ENCODE results near the gene MYL6. TPM values are rescaled to one million over a fixed set of nuclear protein-coding genes. Genes with fewer than 3 reads are reported as not detected.

The MYL6 gene
- total and polyA plus RNA-seq, 9 of the 15 experiments (the other 6 are each of a cell fraction or from before 2014, with no cell fraction given): 557 to 1,664 (median 958) TPM

DNA sequence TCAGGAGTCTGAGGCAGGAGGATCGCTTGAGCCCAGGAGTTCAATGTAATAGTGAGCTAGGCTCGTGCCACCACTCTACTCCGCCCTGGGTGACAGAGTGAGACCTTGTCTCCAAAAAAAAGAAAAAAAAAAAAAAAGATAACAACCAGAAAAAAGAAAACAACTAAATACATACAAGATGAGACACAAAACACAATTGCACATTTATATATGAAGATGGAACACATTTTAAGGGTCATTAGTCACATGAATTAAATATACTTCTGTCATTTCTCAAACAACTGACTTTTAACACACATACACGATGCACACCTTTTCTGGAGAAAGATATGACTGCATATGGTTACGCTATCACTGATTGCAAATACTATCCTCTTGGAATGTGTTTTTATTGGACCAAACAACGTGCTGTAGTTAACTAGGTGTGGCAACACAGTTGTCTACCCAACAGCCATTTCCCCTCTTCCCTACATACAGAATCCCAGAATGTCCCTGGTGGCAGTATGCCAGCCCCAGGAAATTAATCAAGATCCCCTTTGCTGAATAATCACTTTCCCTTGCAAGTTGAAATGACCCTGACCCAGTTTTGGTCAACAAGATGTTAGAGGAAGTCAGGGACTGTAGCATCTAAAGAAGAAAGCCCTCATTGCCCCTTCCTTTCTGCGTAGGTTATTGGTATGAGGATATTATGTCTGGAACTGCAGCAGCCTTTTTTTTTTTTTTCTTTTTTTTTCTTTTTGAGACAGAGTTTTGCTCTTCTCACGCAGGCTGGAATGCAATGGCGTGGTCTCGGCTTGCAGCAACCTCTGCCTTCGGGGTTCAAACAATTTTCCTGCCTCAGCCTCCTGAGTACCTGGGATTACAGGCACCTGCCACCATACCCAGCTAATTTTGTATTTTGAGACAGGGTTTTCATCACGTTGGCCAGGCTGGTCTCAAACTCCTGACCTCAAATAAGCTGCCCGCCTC lies 11.4 kb upstream of the MYL6 start (continued):
- TF ChIP-seq KDM1A (IDR thresholded peaks at IDR 0.05) (no peak), POLR2AphosphoS2 (IDR thresholded peaks at IDR 0.05; ENCODE audit: low read length) (peak; percentile 58), ETV6 (IDR thresholded peaks at IDR 0.05; ENCODE audit: borderline replicate concordance in 1 of 2, low read depth in 2 of 2, low read length in 1 of 2) (no peak), ETV6 (CRISPR knock-in tag; IDR thresholded peaks at IDR 0.05; ENCODE audit: borderline replicate concordance) (no peak), HEY1 (CRISPR knock-in tag; IDR thresholded peaks at IDR 0.05; ENCODE audit: borderline replicate concordance) (no peak), SMARCC2 (IDR thresholded peaks at IDR 0.05; ENCODE audit: low read depth) (no peak), ZNF24 (IDR thresholded peaks at IDR 0.05) (no peak), ZNF143 (CRISPR knock-in tag; IDR thresholded peaks at IDR 0.05) (no peak), RBM22 (IDR thresholded peaks at IDR 0.05; ENCODE audit: low read depth, low read length, poor library complexity, severe bottlenecking) (no peak)
- TF ChIP-seq, protein P1, sequence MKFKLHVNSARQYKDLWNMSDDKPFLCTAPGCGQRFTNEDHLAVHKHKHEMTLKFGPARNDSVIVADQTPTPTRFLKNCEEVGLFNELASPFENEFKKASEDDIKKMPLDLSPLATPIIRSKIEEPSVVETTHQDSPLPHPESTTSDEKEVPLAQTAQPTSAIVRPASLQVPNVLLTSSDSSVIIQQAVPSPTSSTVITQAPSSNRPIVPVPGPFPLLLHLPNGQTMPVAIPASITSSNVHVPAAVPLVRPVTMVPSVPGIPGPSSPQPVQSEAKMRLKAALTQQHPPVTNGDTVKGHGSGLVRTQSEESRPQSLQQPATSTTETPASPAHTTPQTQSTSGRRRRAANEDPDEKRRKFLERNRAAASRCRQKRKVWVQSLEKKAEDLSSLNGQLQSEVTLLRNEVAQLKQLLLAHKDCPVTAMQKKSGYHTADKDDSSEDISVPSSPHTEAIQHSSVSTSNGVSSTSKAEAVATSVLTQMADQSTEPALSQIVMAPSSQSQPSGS (CRISPR knock-in tag; IDR thresholded peaks at IDR 0.05): no peak
- TF ChIP-seq, protein P2, sequence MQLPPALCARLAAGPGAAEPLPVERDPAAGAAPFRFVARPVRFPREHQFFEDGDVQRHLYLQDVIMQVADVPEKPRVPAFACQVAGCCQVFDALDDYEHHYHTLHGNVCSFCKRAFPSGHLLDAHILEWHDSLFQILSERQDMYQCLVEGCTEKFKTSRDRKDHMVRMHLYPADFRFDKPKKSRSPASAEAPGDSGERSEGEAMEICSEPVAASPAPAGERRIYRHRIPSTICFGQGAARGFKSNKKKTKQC (CRISPR knock-in tag; IDR thresholded peaks at IDR 0.05): no peak

All from K562 (cell line).